NCI-H1048 (cell line): ENCODE data around the gene RBPMS2.

Experiments
- DNase-seq: peaks from one replicate; lab custom pipeline; 2025; lab: John Stamatoyannopoulos, UW

RBPMS2 gene

GRCh38 chr15:64720188-64720587, 55.2 kb downstream of the RBPMS2 start:
- DNase-seq: no peak

- no peak for DNase-seq
Measured at GRCh38 chr15:64717735-64718495, 57.5 kb downstream of the RBPMS2 start.

GRCh38 chr15:64717130-64717529, 58.3 kb downstream of the RBPMS2 start:
- no peak for DNase-seq

- no peak for DNase-seq
Measured at GRCh38 chr15:64716452-64716851, 58.9 kb downstream of the RBPMS2 start.

GRCh38 chr15:64713592-64713991, 61.8 kb downstream of the RBPMS2 start:
- no peak for DNase-seq

- no peak for DNase-seq
Measured at GRCh38 chr15:64712353-64712752, 63.0 kb downstream of the RBPMS2 start.

GRCh38 chr15:64710676-64711428, 64.5 kb downstream of the RBPMS2 start:
- no peak for DNase-seq

GRCh38 chr15:64706011-64706911, 69.1 kb downstream of the RBPMS2 start:
- no peak for DNase-seq

- DNase-seq: no peak
Measured at GRCh38 chr15:64705006-64705405, 70.4 kb downstream of the RBPMS2 start.

- DNase-seq: no peak
Measured at GRCh38 chr15:64703632-64703959, 71.8 kb downstream of the RBPMS2 start.

GRCh38 chr15:64702816-64703631, 72.4 kb downstream of the RBPMS2 start:
- DNase-seq: peak; percentile 69

- DNase-seq: no peak
Measured at GRCh38 chr15:64701482-64702184, 73.8 kb downstream of the RBPMS2 start.

- no peak for DNase-seq
Measured at GRCh38 chr15:64701051-64701450, 74.3 kb downstream of the RBPMS2 start.

GRCh38 chr15:64699751-64700388, 75.5 kb downstream of the RBPMS2 start:
- no peak for DNase-seq

GRCh38 chr15:64698823-64699222, 76.6 kb downstream of the RBPMS2 start:
- no peak for DNase-seq

- no peak for DNase-seq
Measured at GRCh38 chr15:64697911-64698369, 77.4 kb downstream of the RBPMS2 start.

- no peak for DNase-seq
Measured at GRCh38 chr15:64696481-64696880, 78.9 kb downstream of the RBPMS2 start.

- DNase-seq: no peak
Measured at GRCh38 chr15:64695561-64695992, 79.8 kb downstream of the RBPMS2 start.

GRCh38 chr15:64694816-64695215, 80.6 kb downstream of the RBPMS2 start:
- no peak for DNase-seq

- no peak for DNase-seq
Measured at GRCh38 chr15:64693134-64693533, 82.3 kb downstream of the RBPMS2 start.
